ENCODE data around the gene GPR52.
"Not testable (repeated sequence)": the region's sequence is repeated elsewhere in the genome, so short reads cannot be mapped to it uniquely, and the experiment has no call there.

GPR52 gene, protein sequence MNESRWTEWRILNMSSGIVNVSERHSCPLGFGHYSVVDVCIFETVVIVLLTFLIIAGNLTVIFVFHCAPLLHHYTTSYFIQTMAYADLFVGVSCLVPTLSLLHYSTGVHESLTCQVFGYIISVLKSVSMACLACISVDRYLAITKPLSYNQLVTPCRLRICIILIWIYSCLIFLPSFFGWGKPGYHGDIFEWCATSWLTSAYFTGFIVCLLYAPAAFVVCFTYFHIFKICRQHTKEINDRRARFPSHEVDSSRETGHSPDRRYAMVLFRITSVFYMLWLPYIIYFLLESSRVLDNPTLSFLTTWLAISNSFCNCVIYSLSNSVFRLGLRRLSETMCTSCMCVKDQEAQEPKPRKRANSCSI

DNA sequence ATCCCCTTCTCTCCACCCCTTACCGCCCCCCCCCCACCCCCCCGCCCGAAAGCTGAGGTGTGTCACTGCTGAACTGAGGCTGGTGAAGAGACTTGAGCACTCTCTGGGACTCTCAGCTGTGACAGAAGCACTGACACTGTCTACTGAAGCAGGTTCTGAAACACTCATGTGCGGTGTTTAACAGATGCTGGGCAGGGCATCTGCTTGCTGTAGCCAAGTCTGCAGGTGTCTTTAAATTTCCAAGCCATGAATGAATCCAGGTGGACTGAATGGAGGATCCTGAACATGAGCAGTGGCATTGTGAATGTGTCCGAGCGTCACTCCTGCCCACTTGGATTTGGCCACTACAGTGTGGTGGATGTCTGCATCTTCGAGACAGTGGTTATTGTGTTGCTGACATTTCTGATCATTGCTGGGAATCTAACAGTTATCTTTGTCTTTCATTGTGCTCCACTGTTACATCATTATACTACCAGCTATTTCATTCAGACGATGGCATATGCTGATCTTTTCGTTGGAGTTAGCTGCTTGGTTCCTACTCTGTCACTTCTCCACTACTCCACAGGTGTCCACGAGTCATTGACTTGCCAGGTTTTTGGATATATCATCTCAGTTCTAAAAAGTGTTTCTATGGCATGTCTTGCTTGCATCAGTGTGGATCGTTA is at the start of gene GPR52:
Gene GPR52, plus strand, starts transcription at position 99 of the 665 bp plus-strand sequence. Its CDS starts 148 bp downstream, at position 247.
- no peak for DNase-seq

DNA sequence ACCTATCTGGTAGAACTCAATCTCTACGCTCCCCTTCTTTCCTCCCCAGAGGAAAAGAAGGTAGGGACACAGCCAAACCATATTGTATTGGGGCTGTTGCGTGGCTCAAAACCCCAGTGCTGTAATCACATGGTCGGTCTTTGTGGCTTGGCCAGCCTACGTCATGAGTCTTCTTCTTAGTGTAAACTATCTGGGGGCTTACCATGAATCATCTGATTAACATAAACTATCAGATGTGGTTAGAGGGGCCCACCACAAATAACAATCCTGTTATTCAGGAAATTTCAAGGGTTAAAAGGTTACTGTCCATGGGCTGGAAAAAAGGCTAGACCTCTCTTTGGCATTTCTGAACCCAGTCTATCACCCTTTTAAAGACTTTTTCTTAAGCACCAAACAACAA is 49.5 kb upstream of the GPR52 start:
- no peak for DNase-seq

DNA sequence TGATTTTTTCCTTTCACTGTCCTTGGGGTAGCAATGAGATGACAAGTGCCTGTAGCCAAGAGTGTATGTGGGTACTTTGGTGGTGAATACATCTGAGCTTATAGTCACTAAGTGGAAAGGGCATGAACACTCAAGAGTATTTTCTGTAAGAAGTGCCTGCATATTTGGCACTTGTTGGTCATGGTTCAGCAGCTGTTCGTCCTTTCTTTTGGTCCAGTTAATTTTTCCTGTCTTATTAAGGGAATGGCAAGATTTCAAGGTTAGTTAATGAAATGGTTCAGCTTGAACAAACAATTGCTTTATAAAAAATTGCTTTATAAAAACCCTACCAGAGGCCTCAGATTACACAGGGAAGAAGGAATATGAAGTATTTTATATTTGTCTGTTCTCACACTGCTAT is 48.6 kb upstream of the GPR52 start:
- no peak for DNase-seq

DNA sequence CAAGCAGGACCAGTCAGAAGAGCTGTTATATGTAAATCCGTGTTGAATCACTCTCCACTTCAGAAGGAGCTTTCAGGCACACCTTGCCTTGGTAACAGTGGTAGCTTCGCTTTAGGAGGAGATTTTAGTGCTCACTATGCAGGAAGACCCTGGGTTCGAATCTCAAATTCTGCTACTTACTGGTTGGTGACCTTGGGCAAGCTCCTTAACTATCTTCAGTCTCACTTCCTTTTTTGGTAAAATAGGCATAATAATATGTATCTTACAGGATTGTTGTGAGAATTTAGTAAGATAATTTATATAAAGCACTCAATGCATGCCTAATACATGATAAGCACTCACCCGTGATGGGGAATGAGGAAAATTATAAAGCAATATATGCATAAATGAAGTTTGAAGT is 46.7 kb upstream of the GPR52 start:
- no peak for DNase-seq

GRCh38 chr1:174405219-174405618 is 42.5 kb upstream of the GPR52 start:
- DNase-seq: no peak

DNA sequence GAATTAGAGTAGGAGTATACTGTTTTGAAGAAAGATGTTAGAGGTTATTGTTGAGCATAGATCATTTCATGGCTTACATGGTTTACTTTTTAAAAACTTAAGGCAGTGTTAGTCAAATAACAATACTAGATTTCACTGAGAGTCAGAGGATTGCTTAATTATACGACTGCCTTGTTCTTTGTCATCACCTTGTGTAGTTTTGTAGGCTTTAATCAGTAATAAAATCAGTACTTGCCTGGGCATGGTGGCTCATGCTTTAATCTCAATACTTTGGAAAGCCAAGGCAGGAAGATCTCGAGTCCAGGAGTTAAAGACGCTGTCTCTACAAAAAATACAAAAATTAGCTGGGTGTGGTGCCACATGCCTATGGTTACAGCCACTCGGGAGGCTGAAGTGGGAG is 41.3 kb upstream of the GPR52 start:
- DNase-seq: no peak

GRCh38 chr1:174407665-174408064 is 40.1 kb upstream of the GPR52 start:
- no peak for DNase-seq

DNA sequence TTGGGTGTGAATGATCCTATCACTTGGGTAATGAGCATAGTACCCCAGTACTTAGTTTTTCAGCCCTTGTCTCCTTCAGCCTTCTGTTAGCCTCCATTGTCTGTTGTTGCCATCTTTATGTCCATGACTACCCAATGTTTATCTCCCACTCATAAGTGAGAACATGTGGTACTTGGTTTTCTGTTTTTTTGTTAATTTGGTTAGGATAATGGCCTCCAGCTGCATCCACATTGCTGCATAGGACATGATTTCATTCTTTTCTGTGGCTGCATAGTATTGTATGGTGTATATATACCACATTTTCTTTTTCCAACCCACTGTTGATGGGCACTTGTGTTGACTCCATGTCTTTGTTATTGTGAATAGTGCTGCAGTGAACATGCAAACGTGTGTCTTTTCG is 39.6 kb upstream of the GPR52 start:
- DNase-seq: no peak

DNA sequence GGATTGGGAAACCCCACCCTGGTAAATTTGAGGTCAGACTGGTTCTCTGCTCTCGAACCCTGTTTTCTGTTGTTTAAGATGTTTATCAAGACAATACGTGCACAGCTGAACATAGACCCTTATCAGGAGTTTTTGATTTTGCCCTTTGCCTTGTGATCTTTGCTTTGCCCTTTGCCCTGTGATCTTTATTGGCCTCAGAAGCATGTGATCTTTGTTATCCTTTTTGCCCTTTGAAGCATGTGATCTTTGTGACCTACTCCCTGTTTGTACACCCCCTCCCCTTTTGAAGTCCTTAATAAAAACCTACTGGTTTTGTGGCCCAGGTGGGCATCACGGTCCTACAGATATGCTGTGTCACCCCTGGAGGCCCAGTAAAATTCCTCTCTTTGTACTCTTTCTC is 38.0 kb upstream of the GPR52 start:
- DNase-seq: not testable (repeated sequence)

DNA sequence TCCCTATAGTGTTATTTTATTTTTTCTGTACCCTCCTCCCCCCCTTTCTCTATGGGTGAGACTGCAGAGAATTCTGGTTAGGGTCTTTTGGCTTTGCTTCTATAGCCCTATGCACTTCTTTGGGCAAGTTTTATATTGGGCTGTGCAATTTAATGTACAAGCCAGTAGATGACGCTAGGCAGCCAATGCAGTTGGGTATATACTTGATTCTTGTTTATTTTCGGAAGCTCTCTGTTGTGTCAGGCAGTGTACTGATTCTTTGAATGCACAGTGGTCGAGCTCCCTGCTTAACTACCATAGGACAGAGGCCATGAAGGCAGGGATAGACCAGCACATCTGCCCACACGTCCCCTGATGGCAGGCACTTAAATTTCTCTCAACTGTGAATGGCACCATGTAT is 34.1 kb upstream of the GPR52 start:
- no peak for DNase-seq

GRCh38 chr1:174414203-174414602 is 33.6 kb upstream of the GPR52 start:
- peak; percentile 2 for DNase-seq

GRCh38 chr1:174415506-174415905 is 32.3 kb upstream of the GPR52 start:
- DNase-seq: no peak

- DNase-seq: no peak
Measured at GRCh38 chr1:174417921-174418320, 29.8 kb upstream of the GPR52 start.

DNA sequence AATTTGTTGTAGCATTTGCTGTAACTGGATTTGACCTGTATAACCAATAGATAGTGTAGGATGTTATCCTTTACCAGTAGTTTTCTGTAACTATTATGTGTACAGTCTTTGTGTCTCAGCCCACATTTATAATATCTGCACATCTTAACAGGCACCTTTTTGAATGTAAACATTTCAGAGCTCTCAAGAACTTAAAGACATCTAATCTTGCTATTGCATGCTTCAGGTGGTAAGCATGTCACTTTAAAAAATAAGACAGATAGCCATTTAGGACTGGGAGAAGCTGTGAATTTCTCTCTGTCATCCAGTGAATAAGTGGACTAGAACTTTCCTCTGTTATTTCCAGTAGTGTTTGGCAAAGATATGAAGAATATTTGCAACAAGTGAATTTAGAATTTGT is 22.6 kb upstream of the GPR52 start:
- no peak for DNase-seq

- no peak for DNase-seq
Measured at GRCh38 chr1:174426153-174426552, 21.6 kb upstream of the GPR52 start.

DNA sequence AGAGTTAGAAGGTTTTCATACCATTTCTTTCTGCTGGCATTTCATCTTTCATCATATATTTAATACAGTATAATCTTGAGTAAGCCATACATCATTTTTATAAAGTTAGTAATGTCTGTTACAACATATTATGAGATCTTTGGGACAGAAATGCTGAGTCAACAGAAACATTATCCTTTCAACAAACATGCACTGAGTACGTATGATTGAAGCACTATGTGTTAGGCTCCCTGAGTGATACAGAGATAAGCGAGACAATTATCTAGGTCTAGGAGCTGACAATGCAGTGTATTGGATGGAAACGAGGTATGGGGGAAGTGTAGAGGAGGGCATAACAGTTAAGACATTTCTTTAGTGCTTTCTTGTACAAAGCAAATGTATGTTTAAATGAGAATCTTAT is 19.7 kb upstream of the GPR52 start:
- no peak for DNase-seq

- DNase-seq: no peak
Measured at GRCh38 chr1:174428739-174429138, 19.0 kb upstream of the GPR52 start.

DNA sequence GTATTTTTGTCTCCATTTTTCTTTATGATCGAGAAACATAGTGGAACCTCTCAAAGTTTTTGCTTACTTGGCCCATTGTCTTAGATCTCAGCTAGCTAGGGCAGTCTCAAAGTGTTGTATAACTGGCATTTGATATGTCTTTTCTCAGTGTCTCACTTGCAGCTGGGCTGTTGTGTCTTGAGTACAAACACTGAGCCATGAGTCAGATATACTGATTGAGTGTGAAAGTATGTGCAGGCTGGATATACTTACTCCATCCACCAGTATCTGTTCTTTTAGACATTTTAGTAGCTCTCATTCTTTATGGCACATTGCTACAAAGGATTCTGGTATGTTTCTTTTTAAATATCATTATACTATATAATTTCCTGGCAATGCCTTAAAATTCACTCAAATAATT is 14.3 kb upstream of the GPR52 start:
- DNase-seq: no peak

- no peak for DNase-seq
Measured at GRCh38 chr1:174445351-174445750, 2.4 kb upstream of the GPR52 start.

- DNase-seq: no peak
Measured at GRCh38 chr1:174445817-174446216, 1.9 kb upstream of the GPR52 start.

DNA sequence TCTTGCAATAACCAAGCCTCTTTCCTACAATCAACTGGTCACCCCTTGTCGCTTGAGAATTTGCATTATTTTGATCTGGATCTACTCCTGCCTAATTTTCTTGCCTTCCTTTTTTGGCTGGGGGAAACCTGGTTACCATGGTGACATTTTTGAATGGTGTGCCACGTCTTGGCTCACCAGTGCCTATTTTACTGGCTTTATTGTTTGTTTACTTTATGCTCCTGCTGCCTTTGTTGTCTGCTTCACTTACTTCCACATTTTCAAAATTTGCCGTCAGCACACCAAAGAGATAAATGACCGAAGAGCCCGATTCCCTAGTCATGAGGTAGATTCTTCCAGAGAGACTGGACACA is 743 bp downstream of the GPR52 start:
- no peak for DNase-seq

- no peak for DNase-seq
Measured at GRCh38 chr1:174448974-174449373, 1.2 kb downstream of the GPR52 start.

- no peak for DNase-seq
Measured at GRCh38 chr1:174451408-174451807, 3.6 kb downstream of the GPR52 start.

GRCh38 chr1:174465855-174466254 is 18.1 kb downstream of the GPR52 start:
- DNase-seq: no peak

DNA sequence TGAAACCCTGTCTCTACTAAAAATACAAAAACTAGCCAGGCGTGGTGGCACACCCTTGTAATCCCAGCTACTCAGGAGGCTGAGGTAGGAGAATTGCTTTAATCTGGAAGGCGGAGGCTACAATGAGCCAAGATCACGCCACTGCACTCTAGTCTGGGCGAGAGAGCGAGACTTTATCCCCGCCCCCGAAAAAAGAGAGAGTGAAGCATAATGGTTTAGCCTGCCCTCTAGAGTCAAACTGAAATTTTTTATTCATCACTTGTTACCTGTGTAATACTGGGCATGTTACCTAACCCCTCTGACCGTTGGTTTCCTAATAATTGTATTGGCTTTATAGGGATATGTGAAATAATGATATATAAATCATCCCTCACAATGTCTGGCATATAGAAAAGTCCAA is 18.8 kb downstream of the GPR52 start:
- DNase-seq: no peak
